ES-I3 (cell line): ENCODE results near the gene CCDC148.
"Not testable (repeated sequence)": the region's sequence is repeated elsewhere in the genome, so short reads cannot be mapped to it uniquely, and the experiment has no call there.

Experiments used
- H3K36me3 ChIP-seq: 2 replicates; pipeline ENCODE4 v1.6.1; 2013; ENCODE audit warnings: mild to moderate bottlenecking, low read length, control low read depth, moderate library complexity; ENCODE audit not compliant: insufficient read depth
- H3K4me1 ChIP-seq: 2 replicates; pipeline ENCODE4 v1.6.1; 2013; ENCODE audit warnings: mild to moderate bottlenecking, control low read depth, low read length; ENCODE audit not compliant: insufficient read depth
- H3K9ac ChIP-seq: 2 replicates; pipeline ENCODE4 v1.6.1; 2013; ENCODE audit warnings: low read depth, mild to moderate bottlenecking, low read length, moderate library complexity
- H3K9me3 ChIP-seq: 2 replicates; pipeline ENCODE4 v1.6.1; 2013; ENCODE audit warnings: mild to moderate bottlenecking, low read length, moderate library complexity; ENCODE audit not compliant: control insufficient read depth, insufficient read depth

Gene CCDC148

DNA sequence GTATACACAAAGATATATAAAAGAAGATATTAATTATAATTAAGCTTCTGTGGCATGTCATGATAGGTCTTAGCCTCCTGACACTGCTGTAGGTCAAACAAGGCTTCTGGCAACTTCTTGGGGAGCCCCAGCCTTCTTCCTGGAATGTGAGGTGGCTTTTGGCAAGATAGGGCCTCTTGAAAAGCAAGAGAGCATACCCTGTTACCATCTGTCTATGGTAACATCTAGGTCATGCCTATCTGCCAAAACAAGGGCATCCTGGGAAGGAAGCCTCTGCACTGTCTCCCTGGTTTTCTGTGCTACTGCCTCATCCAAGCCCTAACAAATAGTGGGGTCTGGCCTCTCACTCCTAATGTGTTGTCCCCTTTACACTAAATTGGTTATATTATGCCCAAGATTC, 70.9 kb downstream of the CCDC148 start:
- H3K9me3 ChIP-seq = no peaks in the 10 kb centered on the region
- no peaks in the 10 kb centered on the region for H3K4me1 ChIP-seq
- H3K9ac ChIP-seq = no peak overlapping the region
- no peaks in the 10 kb centered on the region for H3K36me3 ChIP-seq

- Histone ChIP-seq H3K4me1 (no peaks in the 10 kb centered on the region), H3K36me3 (no peaks in the 10 kb centered on the region), H3K9ac (no peak overlapping the region), H3K9me3 (no peaks in the 10 kb centered on the region)
Measured at GRCh38 chr2:158381978-158382377, 74.6 kb downstream of the CCDC148 start.

GRCh38 chr2:158381205-158381604, 75.3 kb downstream of the CCDC148 start:
- no peak overlapping the region for H3K9ac ChIP-seq
- H3K9me3 ChIP-seq = no peaks in the 10 kb centered on the region
- no peaks in the 10 kb centered on the region for H3K36me3 ChIP-seq
- no peaks in the 10 kb centered on the region for H3K4me1 ChIP-seq

DNA sequence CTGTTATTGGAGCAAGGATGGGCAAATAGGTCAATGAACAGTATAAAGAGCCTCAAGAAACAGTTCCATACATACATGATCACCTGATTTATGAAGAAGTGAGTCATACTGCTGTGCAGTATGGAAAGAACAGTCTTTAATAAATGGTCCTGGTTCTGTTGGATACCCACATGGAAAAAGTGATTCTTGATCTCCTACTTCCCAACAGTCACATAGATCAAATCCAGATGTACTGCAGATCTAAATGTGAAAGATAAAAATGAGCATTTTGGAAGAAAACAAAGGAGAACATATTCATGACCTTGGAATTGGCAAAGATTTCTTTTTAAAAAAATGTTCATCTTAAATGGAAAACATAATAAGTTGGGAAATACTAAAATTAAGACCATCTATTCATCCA, 75.8 kb downstream of the CCDC148 start:
- Histone ChIP-seq H3K4me1 (no peaks in the 10 kb centered on the region), H3K9ac (no peak overlapping the region), H3K36me3 (no peaks in the 10 kb centered on the region), H3K9me3 (no peaks in the 10 kb centered on the region)

DNA sequence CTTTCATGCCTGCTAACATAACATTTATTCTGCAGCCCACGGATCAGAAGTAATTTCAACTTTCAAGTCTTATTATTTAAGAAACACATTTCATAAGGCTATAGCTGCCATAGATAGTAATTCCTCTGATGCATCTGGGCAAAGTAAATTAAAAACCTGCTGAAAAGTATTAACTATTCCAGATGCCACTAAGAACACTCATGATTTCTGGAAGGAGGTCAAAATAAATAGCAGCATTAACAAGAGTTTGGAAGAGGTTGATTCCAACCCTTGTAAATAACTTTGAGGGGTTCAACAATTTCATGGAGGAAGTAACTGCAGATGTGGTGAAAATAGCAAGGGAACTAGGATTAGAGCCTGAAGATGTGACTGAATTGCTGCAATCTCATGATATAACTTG, 77.6 kb downstream of the CCDC148 start:
- no peak overlapping the region for H3K9ac ChIP-seq
- no peaks in the 10 kb centered on the region for H3K4me1 ChIP-seq
- no peaks in the 10 kb centered on the region for H3K36me3 ChIP-seq
- H3K9me3 ChIP-seq = no peaks in the 10 kb centered on the region

DNA sequence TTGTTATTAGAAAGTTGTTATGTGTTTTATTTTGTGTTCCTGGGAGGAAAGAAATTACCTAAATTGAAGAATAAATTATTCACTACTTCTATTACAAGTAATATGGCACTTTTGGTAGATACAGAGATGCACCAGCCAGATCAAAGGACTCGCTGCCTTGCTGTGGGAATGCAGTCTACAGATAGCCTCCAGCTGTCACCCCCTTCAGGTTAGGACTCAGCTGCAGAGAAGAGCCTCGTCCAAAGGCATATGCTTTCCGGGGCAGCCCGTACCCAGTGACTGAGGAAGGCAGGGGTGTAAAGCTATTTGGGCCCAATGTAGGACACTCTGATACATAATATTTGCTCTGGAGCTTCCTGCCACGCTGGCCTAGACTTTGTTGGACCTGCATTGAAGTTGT, 90.2 kb downstream of the CCDC148 start:
- Histone ChIP-seq H3K36me3 (no peaks in the 10 kb centered on the region), H3K9me3 (no peaks in the 10 kb centered on the region), H3K9ac (no peak overlapping the region), H3K4me1 (no peaks in the 10 kb centered on the region)

- H3K9me3 ChIP-seq = no peaks in the 10 kb centered on the region
- no peaks in the 10 kb centered on the region; the same call in 1 of the 2 replicates for H3K4me1 ChIP-seq
- H3K9ac ChIP-seq = no peak overlapping the region
- H3K36me3 ChIP-seq = no peaks in the 10 kb centered on the region
Measured at GRCh38 chr2:158359846-158360245, 96.7 kb downstream of the CCDC148 start.

DNA sequence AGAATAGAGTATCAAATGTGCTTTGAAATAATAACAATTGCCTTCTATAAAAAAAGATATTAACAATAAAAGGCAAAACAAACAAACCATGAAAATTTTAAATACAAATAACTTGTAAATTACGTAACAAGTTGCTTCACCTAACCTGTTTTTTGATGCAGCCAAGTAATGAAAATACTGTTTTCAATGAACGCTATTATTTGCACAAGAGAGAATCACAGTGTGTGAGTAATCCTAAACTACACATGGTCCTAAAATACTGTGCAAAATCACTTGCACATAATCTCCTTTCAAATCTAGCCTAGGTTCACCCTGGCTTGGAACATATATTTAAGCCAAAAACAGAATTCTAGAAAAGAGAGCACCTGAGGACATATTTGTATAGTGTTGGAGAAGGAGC, 98.9 kb downstream of the CCDC148 start:
- no peaks in the 10 kb centered on the region for H3K9me3 ChIP-seq

GRCh38 chr2:158357122-158357521, 99.4 kb downstream of the CCDC148 start:
- H3K36me3 ChIP-seq = no peaks in the 10 kb centered on the region
- H3K4me1 ChIP-seq = no peaks in the 10 kb centered on the region; the same call in 1 of the 2 replicates
- no peaks in the 10 kb centered on the region for H3K9me3 ChIP-seq
- H3K9ac ChIP-seq = no peak overlapping the region

More for the DNA sequence above, 98.9 kb downstream of the CCDC148 start:
- Histone ChIP-seq H3K4me1 (no peaks in the 10 kb centered on the region; the same call in 1 of the 2 replicates), H3K36me3 (no peaks in the 10 kb centered on the region), H3K9ac (no peak overlapping the region)

DNA sequence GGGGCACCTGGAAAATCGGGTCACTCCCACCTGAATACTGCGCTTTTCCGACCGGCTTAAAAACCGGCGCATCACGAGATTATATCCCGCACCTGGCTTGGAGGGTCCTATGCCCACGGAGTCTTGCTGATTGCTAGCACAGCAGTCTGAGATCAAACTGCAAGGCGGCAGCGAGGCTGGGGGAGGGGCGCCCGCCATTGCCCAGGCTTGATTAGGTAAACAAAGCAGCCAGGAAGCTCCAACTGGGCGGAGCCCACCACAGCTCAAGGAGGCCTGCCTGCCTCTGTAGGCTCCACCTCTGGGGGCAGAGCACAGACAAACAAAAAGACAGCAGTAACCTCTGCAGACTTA, 105.1 kb downstream of the CCDC148 start:
- H3K9ac ChIP-seq = not testable (repeated sequence)

DNA sequence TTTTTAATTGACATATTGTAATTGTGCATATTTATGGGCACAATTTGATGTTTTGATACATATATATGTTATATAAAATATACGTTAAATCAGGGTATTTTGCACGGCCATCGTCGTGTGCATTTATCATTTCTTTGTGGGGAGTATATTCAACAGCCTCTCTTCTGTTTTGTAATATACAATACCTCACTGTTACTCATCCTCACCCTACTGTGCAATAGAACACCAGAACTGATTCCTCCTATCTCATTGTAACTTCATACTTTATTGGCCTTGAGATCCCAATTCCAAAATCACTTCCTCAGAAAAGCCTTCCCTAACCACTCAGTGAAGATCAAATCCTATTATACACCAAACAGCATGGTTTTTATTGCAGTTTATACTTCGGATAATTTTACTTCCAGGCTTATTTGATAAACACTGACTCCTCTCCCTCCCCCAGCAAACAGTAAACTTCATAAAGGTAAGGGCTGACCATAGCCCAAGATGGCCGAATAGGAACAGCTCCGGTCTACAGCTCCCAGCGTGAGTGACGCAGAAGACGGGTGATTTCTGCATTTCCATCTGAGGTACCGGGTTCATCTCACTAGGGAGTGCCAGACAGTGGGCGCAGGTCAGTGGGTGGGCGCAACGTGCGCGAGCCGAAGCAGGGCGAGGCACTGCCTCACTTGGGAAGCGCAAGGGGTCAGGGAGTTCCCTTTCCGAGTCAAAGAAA, 105.6 kb downstream of the CCDC148 start:
- H3K9me3 ChIP-seq, H3K36me3 ChIP-seq, H3K4me1 ChIP-seq: not testable (repeated sequence)
- H3K9ac ChIP-seq = peak overlapping the region; percentile 39

More for the DNA sequence above, 105.1 kb downstream of the CCDC148 start:
- not testable (repeated sequence) for H3K36me3 ChIP-seq, H3K4me1 ChIP-seq, H3K9me3 ChIP-seq

- no peaks in the 10 kb centered on the region for H3K36me3 ChIP-seq
- peaks cover 7% of the 10 kb centered on the region for H3K4me1 ChIP-seq
- H3K9me3 ChIP-seq = no peaks in the 10 kb centered on the region
- H3K9ac ChIP-seq = no peak overlapping the region
Measured at GRCh38 chr2:158346032-158346431, 110.5 kb downstream of the CCDC148 start.

DNA sequence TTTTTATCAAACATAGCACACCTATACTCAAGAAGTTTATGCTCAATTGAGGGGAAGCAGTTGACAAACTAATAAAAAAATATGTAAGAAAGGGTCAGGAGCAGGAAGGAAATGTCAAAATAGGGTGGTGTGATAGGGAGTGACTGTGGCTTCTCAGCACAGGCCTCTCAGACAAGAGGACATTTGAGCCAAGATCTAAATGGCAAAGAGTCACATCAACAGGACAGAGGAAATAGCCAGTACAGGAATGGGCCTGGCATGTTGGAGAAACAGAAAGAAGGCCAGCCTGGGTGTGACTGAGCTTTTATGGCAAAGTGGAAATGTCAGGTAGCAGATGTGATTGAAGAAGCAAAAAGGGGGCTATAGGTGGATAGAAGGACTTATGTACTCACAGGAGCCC, 117.0 kb downstream of the CCDC148 start:
- Histone ChIP-seq H3K9me3 (no peaks in the 10 kb centered on the region), H3K9ac (no peak overlapping the region), H3K36me3 (no peaks in the 10 kb centered on the region), H3K4me1 (no peaks in the 10 kb centered on the region; the same call in 1 of the 2 replicates)

- H3K9me3 ChIP-seq = no peaks in the 10 kb centered on the region
- H3K4me1 ChIP-seq = no peaks in the 10 kb centered on the region
- no peak overlapping the region for H3K9ac ChIP-seq
- no peaks in the 10 kb centered on the region for H3K36me3 ChIP-seq
Measured at GRCh38 chr2:158337018-158337417, 119.5 kb downstream of the CCDC148 start.

DNA sequence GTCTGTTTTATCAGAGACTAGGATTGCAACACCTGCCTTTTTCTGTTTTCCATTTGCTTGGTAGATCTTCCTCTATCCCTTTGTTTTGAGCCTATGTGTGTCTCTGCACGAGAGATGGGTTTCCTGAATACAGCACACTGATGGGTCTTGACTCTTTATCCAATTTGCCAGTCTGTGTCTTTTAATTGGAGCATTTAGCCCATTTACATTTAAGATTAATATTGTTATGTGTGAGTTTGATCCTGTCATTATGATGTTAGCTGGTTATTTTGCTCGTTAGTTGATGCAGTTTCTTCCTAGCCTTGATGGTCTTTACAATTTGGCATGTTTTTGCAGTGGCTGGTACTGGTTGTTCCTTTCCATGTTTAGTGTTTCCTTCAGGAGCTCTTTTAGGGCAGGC, 124.8 kb downstream of the CCDC148 start:
- H3K9me3 ChIP-seq, H3K9ac ChIP-seq, H3K36me3 ChIP-seq, H3K4me1 ChIP-seq: not testable (repeated sequence)
